Loucy (cell line): ENCODE measurements around the gene TRMT112.

Experiments used
- CTCF ChIP-seq: fragments of 200-600 bp; sonication (generic); conservative IDR thresholded peaks from 2 replicates; pipeline ENCODE4 v1.5.1; 2014; ENCODE audit warnings: mild to moderate bottlenecking, antibody characterized with exemption, low read length
- EZH2phosphoT487 ChIP-seq: fragments of 200-600 bp; IDR thresholded peaks from 2 replicates; pipeline ENCODE4 v1.6.1; 2018; ENCODE audit warnings: antibody characterized with exemption, mild to moderate bottlenecking, moderate library complexity, borderline replicate concordance

GRCh38 chr11:64291752-64292459 lies 25.5 kb downstream of the TRMT112 start:
- no peak for TF ChIP-seq CTCF
- no peak for TF ChIP-seq EZH2phosphoT487
